OCI-LY3 (cell line): Measurements from ENCODE around the gene SECTM1.

Experiments used
- H2AFZ ChIP-seq: fragments of 200-600, 300-600 bp; shearing (Covaris generic); 2 replicates; pipeline ENCODE4 v1.6.0; 2014; ENCODE audit warnings: antibody characterized with exemption, low read depth, low read length
- H3K27ac ChIP-seq: fragments of 200-600, 300-600 bp; sonication (generic); 2 replicates; pipeline ENCODE4 v1.5.1; 2014; ENCODE audit warnings: mild to moderate bottlenecking, low read length, moderate library complexity, mixed read lengths
- H3K27me3 ChIP-seq: fragments of 200-600, 300-600 bp; sonication (generic); 2 replicates; pipeline ENCODE4 v1.6.1; 2014; ENCODE audit warnings: low read depth, low read length, mixed read lengths
- H3K36me3 ChIP-seq: fragments of 200-600, 300-600 bp; sonication (generic); replicated peaks from 2 replicates; pipeline ENCODE3; 2014; ENCODE audit warnings: low read depth, low read length, mixed read lengths
- H3K4me1 ChIP-seq: fragments of 300-600, 200-600 bp; sonication (generic); 2 replicates; pipeline ENCODE4 v1.6.1; 2014; ENCODE audit warnings: low read length, mixed read lengths
- H3K4me2 ChIP-seq: fragments of 200-600, 300-600 bp; sonication (generic); 2 replicates; pipeline ENCODE4 v1.6.1; 2014; ENCODE audit warnings: low read length, mixed read lengths
- H3K4me3 ChIP-seq: fragments of 300-600, 200-600 bp; sonication (generic); 2 replicates; pipeline ENCODE4 v1.5.1; 2014; ENCODE audit warnings: antibody characterized with exemption, mild to moderate bottlenecking, low read length, moderate library complexity
- H3K79me2 ChIP-seq: fragments of 300-600, 200-600 bp; shearing (Covaris generic); 2 replicates; pipeline ENCODE4 v1.6.1; 2014; ENCODE audit warnings: mild to moderate bottlenecking, low read length, mixed read lengths
- H3K9ac ChIP-seq: fragments of 300-600, 200-600 bp; shearing (Covaris generic); 2 replicates; pipeline ENCODE4 v1.6.0; 2014; ENCODE audit warnings: mild to moderate bottlenecking, low read length, moderate library complexity
- H3K9me3 ChIP-seq: fragments of 200-600, 300-600 bp; shearing (Covaris generic); 2 replicates; pipeline ENCODE4 v1.6.1; 2014; ENCODE audit warnings: low read length, mixed read lengths; ENCODE audit not compliant: insufficient read depth
- H4K20me1 ChIP-seq: fragments of 200-600, 300-600 bp; sonication (generic); 2 replicates; pipeline ENCODE4 v1.6.1; 2016; ENCODE audit warnings: low read length, mixed read lengths; ENCODE audit not compliant: insufficient read depth
- CTCF ChIP-seq: fragments of 200-600, 300-600 bp; sonication (generic); IDR thresholded peaks from 2 replicates; pipeline ENCODE4 v1.5.1; 2014; ENCODE audit warnings: antibody characterized with exemption, low read length, low read depth
- EZH2phosphoT487 ChIP-seq: fragments of 200-600 bp; shearing (Covaris generic); IDR thresholded peaks from 2 replicates; pipeline ENCODE4 v1.6.1; 2018; ENCODE audit warnings: antibody characterized with exemption, mixed run types, low read depth

SECTM1 gene

GRCh38 chr17:82301300-82301915 lies 32.2 kb downstream of the SECTM1 start:
- H4K20me1 ChIP-seq = no peaks in the 10 kb centered on the region
- peak overlapping the region; percentile 65 for H3K4me3 ChIP-seq
- H3K9me3 ChIP-seq = no peaks in the 10 kb centered on the region
- H3K36me3 ChIP-seq = no peaks in the 10 kb centered on the region
- peak overlapping the region; percentile 92; the same call in 1 of the 2 replicates for H2AFZ ChIP-seq
- H3K4me2 ChIP-seq = peak overlapping the region; percentile 85
- no peaks in the 10 kb centered on the region for H3K79me2 ChIP-seq
- H3K4me1 ChIP-seq = peaks cover 23% of the 10 kb centered on the region
- no peak overlapping the region for H3K27ac ChIP-seq
- no peak for TF ChIP-seq EZH2phosphoT487
- no peak for TF ChIP-seq CTCF
- peaks cover 9% of the 10 kb centered on the region for H3K27me3 ChIP-seq
- peak overlapping the region; percentile 36; the same call in 1 of the 2 replicates for H3K9ac ChIP-seq

GRCh38 chr17:82300707-82301270 lies 32.8 kb downstream of the SECTM1 start:
- H3K36me3 ChIP-seq = no peaks in the 10 kb centered on the region
- H3K79me2 ChIP-seq = no peaks in the 10 kb centered on the region
- H3K4me3 ChIP-seq = peak overlapping the region; percentile 65
- peak overlapping the region; percentile 85 for H3K4me2 ChIP-seq
- H3K9ac ChIP-seq = peak overlapping the region; percentile 36; the same call in 1 of the 2 replicates
- H2AFZ ChIP-seq = peak overlapping the region; percentile 92
- peaks cover 25% of the 10 kb centered on the region for H3K4me1 ChIP-seq
- peaks cover 10% of the 10 kb centered on the region for H3K27me3 ChIP-seq
- no peaks in the 10 kb centered on the region for H3K9me3 ChIP-seq
- no peak overlapping the region for H3K27ac ChIP-seq
- no peaks in the 10 kb centered on the region for H4K20me1 ChIP-seq
- TF ChIP-seq CTCF = peak; percentile 81
- no peak for TF ChIP-seq EZH2phosphoT487

GRCh38 chr17:82300228-82300627 lies 33.3 kb downstream of the SECTM1 start:
- Histone ChIP-seq H3K4me1 (peaks cover 25% of the 10 kb centered on the region), H3K9me3 (no peaks in the 10 kb centered on the region), H3K79me2 (no peaks in the 10 kb centered on the region), H3K36me3 (no peaks in the 10 kb centered on the region), H4K20me1 (no peaks in the 10 kb centered on the region), H2AFZ (no peak overlapping the region), H3K27ac (no peak overlapping the region), H3K4me2 (no peak overlapping the region), H3K27me3 (peaks cover 10% of the 10 kb centered on the region), H3K9ac (no peak overlapping the region), H3K4me3 (no peak overlapping the region)
- TF ChIP-seq CTCF (no peak), EZH2phosphoT487 (no peak)

- H3K36me3 ChIP-seq = no peaks in the 10 kb centered on the region
- H3K4me2 ChIP-seq = no peak overlapping the region
- H3K27me3 ChIP-seq = peaks cover 10% of the 10 kb centered on the region
- no peaks in the 10 kb centered on the region for H3K9me3 ChIP-seq
- H2AFZ ChIP-seq = no peak overlapping the region
- H3K4me3 ChIP-seq = no peak overlapping the region
- no peak overlapping the region for H3K27ac ChIP-seq
- H4K20me1 ChIP-seq = no peaks in the 10 kb centered on the region
- no peak for TF ChIP-seq CTCF
- H3K79me2 ChIP-seq = no peaks in the 10 kb centered on the region
- peaks cover 25% of the 10 kb centered on the region for H3K4me1 ChIP-seq
- H3K9ac ChIP-seq = no peak overlapping the region
Measured at GRCh38 chr17:82299452-82299851, 34.1 kb downstream of the SECTM1 start.
